Measurements from ENCODE around the gene RNF212. TPM values are rescaled to one million over a fixed set of nuclear protein-coding genes. Genes with fewer than 3 reads are reported as not detected.

RNF212 gene
- total RNA-seq, 2 experiments from 2014 or later: 3.2 to 3.5 TPM

DNA sequence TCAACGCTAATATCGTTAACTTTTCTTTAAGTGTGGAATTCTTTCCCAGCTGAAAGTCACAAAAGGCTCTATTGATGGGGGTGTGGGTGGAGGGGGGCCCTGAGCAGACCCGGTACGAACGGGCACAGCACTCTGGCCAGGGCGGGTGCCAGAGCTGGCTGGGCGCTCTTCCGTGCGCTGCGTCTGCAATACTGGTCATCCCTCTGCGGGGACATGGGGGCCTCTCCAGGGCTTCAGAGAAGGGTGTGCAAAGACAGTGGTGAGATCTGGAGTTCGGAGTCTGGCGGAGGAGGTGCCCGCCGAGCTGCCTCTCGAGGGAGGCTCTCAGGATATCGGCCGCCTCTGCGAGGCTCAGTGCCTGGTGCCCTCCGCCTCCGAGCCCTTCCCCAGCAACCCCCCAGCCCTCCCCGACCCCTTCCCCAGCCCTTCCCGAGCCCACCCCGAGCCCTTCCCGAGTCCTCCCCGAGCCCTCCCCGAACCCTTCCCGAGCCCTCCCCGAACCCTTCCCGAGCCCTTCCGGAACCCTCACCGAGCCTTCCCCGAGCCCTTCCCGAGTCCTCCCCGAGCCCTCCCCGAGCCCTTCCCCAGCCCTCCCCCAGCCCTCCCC is 67.7 kb downstream of the RNF212 start:
- H3K27ac Mint-ChIP-seq: no peak overlapping the region
- peaks cover 8% of the 10 kb centered on the region for H3K27me3 Mint-ChIP-seq
- POLR2A ChIA-PET: no interaction called here
- DNase-seq: no peak
- CTCF ChIA-PET: no interaction called here
- H3K9me3 Mint-ChIP-seq: no peaks in the 10 kb centered on the region
- H3K4me3 Mint-ChIP-seq: no peak overlapping the region
- peaks cover 2% of the 10 kb centered on the region for H3K36me3 Mint-ChIP-seq (ENCODE audit: low read depth)
- H3K4me1 Mint-ChIP-seq: no peaks in the 10 kb centered on the region

DNA sequence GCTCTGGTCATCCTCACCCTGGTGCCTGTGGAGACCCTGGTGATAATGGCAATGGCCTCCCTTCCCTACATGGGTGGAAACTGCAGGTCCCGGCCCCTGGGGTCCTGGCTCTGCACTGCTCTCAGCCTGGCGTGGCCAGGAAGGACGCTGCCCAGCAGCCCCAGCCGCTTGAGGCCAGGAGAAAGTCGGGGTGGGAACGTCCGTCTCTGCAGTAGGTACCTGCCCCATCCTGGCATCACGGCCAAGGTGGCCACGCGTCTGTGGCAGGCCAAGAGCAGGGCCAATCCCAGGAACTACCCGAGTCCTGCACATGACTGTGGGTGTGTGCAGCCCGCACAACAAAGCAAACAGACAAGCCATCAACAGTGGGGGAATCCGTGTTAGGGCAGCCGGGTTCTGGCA is 68.2 kb downstream of the RNF212 start:
- Mint-ChIP-seq H3K36me3 (ENCODE audit: low read depth) (peaks cover 2% of the 10 kb centered on the region), H3K27me3 (peaks cover 8% of the 10 kb centered on the region), H3K27ac (no peak overlapping the region), H3K9me3 (no peaks in the 10 kb centered on the region), H3K4me1 (no peaks in the 10 kb centered on the region), H3K4me3 (no peak overlapping the region)
- ChIA-PET POLR2A (no interaction called here), CTCF (no interaction called here)
- DNase-seq: no peak

DNA sequence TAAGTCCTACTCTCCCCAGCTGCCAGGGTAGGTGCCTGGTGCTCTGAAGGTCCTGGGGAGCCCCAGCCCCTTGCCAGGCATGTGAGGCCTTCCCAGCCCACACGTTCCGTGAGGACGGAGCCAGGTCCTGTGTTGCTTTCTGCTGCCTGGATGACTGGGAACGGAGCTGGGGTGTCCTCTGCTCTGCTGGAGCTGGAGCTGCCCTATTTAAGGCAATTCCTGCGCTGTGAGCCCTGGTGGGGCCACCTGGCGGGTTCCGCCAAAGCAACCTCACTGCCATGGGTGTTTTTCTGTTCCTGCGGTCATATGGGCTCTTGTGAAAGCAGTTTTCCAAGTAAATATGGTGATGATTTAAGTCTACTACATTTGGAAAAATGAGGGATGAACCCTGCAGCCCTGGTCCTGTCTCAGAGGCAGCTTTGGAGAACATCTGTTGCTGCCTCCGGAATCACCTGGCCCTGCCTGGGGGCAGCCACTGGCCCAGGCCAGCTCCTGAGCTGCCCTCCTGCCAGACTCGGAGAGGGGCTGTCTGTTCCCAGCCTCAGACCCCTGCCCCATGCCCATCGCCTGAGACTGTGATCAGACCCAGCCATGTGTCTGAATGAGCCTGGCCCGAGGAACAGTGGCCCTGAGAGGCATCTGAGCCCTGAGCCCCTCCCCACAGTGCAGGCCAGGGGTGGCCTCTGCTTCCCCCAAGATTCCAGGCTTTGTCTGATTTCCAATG is 68.7 kb downstream of the RNF212 start:
- Mint-ChIP-seq H3K27ac (no peak overlapping the region), H3K27me3 (peaks cover 8% of the 10 kb centered on the region)
- no peak for DNase-seq

DNA sequence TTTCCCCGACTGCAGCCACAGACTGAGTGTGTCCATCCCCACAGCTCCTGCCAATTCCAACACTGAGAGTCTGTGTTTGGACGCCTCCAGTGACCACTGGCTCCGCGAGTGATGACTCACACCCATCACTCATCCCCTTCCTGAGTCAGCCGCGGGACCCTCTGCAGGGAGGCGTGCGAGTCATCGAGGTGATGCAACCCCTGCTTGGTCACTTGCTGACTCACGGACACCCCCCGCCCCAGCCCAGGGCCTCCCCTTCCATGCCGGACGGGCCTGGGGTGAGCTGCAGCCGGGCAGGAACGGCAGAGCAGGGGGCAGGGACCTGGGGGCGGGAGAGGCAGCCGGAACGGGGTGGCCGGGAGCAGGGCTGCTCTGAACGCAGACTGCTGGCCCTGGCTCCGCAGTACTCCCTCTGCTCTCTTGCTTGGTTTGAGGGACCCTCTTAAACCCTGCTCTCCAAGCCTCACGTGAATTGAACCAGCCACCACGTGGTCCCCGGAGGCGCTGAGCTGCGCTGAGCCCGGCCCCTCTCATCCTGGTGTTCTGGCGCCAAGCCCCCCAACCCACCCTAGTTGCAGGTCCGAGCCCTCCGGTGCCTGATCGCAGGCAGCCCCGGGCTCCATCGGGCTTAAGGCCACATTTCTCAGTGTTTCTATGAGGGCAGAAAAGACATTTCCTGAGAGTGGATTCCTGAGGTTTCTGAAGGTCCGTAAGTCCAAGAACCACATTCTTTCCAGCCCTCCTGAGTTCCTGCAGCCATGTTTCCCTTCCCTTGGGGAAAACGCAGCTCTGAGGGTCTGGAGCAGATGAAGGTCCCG is 69.5 kb downstream of the RNF212 start:
- Mint-ChIP-seq H3K36me3 (ENCODE audit: low read depth) (peaks cover 2% of the 10 kb centered on the region), H3K9me3 (no peaks in the 10 kb centered on the region), H3K27me3 (peaks cover 8% of the 10 kb centered on the region), H3K27ac (no peak overlapping the region), H3K4me3 (no peak overlapping the region), H3K4me1 (no peaks in the 10 kb centered on the region)
- CTCF ChIA-PET: no interaction called here
- POLR2A ChIA-PET: no interaction called here
- DNase-seq: no peak

More for the DNA sequence above, 68.7 kb downstream of the RNF212 start:
- Mint-ChIP-seq H3K9me3 (no peaks in the 10 kb centered on the region), H3K4me3 (no peak overlapping the region), H3K4me1 (no peaks in the 10 kb centered on the region), H3K36me3 (ENCODE audit: low read depth) (peaks cover 2% of the 10 kb centered on the region)
- ChIA-PET CTCF (no interaction called here), POLR2A (no interaction called here)

DNA sequence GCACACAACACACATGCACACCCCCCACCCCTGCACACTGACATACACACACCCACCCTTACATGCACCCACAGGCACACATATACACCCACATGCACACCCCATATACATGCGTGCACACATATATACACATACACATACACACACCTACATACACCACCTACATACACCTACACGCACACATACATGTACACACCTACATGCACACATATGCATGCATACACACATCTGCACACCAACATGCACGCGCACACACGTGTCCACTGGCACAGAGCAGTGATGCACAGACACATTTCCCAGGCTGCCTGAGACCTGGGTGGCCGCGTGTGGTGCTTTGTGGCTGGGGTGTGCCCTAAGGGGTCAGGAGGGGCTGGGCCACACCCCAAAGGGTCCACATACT is 70.2 kb downstream of the RNF212 start:
- no peaks in the 10 kb centered on the region for H3K9me3 Mint-ChIP-seq
- H3K27me3 Mint-ChIP-seq: peaks cover 8% of the 10 kb centered on the region
- no peak for DNase-seq
- POLR2A ChIA-PET: no interaction called here
- no peak overlapping the region for H3K27ac Mint-ChIP-seq
- no peak overlapping the region for H3K4me3 Mint-ChIP-seq
- CTCF ChIA-PET: no interaction called here
- peaks cover 2% of the 10 kb centered on the region for H3K36me3 Mint-ChIP-seq (ENCODE audit: low read depth)
- H3K4me1 Mint-ChIP-seq: no peaks in the 10 kb centered on the region

DNA sequence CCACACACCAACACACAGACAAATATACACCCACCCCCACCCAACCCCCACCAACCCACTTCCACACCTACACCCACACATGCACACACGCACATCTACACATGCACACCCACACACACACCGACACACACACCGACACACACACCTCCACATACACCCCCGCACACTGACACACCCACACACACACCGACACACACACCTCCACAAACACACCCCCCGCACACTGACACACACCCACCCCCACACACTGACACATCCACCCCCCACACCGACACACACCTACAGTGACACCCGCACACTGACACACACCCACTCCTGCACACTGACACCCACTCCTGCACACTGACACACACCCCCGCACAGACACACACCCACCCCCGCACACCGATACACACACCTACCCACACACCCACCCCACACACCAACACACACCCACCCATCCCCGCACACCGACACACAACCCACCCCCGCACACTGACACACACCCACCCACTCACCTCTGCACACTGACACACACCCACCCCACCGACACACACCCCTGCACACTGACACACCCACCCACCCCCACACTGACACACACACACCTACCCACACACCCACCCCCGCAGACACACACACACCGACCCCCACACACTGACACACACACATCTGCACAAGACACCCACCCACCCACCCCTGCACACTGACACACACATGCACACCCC is 70.9 kb downstream of the RNF212 start:
- H3K4me1 Mint-ChIP-seq: no peaks in the 10 kb centered on the region
- peaks cover 4% of the 10 kb centered on the region for H3K27me3 Mint-ChIP-seq
- peaks cover 2% of the 10 kb centered on the region for H3K36me3 Mint-ChIP-seq (ENCODE audit: low read depth)
- ChIA-PET CTCF (no interaction called here), POLR2A (no interaction called here)
- DNase-seq: no peak
- H3K9me3 Mint-ChIP-seq: no peaks in the 10 kb centered on the region
- H3K4me3 Mint-ChIP-seq: no peak overlapping the region
- no peak overlapping the region for H3K27ac Mint-ChIP-seq

DNA sequence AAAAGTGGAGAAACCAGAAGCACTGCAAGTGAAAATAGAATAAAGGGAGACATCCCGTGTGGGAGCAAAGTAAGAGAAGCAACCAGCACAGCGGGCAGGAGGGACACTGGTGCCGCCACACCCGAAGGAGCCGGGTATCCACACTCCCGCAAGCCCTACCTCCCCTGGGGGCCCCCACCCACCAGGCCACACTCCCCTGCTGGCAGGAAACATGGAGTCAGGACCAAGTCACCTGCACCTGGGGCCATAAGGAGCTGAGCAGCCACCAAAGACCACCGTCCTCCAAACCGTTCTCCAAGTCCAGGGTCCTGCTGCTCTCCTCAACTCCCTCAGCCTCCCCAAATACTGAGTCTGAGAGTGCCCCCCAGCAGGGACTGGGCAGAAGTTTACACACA is 71.4 kb downstream of the RNF212 start:
- no peak for DNase-seq
- POLR2A ChIA-PET: no interaction called here
- peaks cover 2% of the 10 kb centered on the region for H3K36me3 Mint-ChIP-seq (ENCODE audit: low read depth)
- peaks cover 2% of the 10 kb centered on the region for H3K27me3 Mint-ChIP-seq
- no peak overlapping the region for H3K4me3 Mint-ChIP-seq
- no peak overlapping the region for H3K27ac Mint-ChIP-seq
- H3K9me3 Mint-ChIP-seq: no peaks in the 10 kb centered on the region
- no peaks in the 10 kb centered on the region for H3K4me1 Mint-ChIP-seq
- CTCF ChIA-PET: no interaction called here

DNA sequence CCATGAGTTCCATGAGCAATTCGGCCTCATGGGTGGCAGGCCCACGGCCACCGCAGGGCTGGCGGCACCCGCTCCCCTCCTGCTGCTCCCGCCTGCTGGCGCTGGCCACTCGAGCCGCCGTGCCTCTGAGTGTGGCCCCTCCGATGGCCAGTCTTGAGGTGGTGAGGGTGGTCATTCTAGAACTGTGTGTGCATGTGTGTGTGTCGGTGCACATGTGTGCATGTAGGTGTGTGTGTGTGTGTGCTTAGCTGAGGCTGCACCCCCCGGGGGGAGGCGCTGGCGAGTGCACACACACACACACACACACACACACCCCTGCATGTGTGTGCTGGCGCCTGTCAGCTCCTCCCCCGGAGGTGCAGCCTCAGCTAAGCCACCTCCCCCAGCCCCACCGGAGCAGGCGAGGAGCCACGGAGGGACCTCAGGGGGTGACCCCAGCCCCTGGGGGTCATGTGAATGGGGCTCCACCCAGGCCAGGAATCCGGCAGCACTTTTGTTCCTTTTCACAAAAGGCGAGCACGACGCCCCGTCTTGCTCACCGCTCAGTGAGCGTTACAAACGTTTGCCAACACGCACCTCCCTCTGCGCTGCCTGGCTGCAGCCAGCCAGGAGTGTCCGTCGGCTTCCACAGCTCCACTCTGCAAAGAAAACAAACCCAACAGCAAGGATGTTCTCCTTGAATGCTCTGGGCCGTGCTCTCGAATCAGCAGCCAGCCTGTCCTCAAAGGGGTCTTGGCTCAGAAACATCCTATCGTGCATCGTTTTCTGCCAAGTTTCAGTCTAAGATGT is 72.0 kb downstream of the RNF212 start:
- Mint-ChIP-seq H3K27ac (no peak overlapping the region), H3K27me3 (no peaks in the 10 kb centered on the region), H3K9me3 (no peaks in the 10 kb centered on the region), H3K4me1 (no peaks in the 10 kb centered on the region), H3K36me3 (ENCODE audit: low read depth) (no peaks in the 10 kb centered on the region), H3K4me3 (no peak overlapping the region)
- POLR2A ChIA-PET: no interaction called here
- CTCF ChIA-PET: no interaction called here
- no peak for DNase-seq

DNA sequence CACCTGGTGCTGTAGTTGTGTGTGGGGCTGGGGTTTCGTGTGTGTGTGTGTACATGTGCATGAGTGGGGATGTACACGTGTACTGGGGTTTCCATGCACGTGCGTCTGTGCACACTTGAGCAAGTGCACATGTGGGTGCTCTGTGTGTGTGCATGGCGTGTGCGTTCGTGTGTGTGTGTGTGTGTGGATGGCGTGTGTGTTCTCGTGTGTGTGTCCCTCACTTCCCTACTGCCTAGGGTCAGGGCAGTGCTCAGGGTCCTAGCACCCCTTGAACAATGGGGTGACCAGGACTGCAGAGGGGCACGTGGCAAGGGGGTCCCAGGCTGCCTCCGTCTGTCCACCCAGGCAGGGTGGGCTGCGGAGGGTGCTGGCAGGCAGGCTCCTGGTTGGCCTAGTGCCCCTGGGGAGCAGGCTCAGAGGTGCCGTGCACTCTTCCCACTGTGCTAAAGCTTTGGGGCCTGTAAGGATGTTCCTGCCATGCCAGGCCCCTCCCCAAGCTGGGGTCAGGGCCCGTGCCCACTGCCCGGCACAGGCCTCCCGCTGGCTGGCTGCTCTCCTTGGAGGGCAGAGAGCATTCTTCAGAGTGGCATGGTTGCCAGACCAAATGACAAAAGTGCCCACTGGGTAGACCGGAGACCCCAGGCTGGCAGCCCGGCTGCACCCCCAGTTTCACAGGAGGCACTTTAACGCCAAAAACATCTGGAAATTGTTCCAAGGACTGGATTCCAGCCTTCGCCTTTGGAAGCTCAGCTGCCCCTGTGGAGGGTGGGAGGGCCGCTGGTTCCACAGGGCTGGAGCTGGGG is 72.8 kb downstream of the RNF212 start:
- ChIA-PET CTCF (no interaction called here), POLR2A (no interaction called here)
- no peak overlapping the region for H3K27ac Mint-ChIP-seq
- no peaks in the 10 kb centered on the region for H3K36me3 Mint-ChIP-seq (ENCODE audit: low read depth)
- H3K4me3 Mint-ChIP-seq: no peak overlapping the region
- no peaks in the 10 kb centered on the region for H3K27me3 Mint-ChIP-seq
- no peaks in the 10 kb centered on the region for H3K4me1 Mint-ChIP-seq
- no peak for DNase-seq
- no peaks in the 10 kb centered on the region for H3K9me3 Mint-ChIP-seq

DNA sequence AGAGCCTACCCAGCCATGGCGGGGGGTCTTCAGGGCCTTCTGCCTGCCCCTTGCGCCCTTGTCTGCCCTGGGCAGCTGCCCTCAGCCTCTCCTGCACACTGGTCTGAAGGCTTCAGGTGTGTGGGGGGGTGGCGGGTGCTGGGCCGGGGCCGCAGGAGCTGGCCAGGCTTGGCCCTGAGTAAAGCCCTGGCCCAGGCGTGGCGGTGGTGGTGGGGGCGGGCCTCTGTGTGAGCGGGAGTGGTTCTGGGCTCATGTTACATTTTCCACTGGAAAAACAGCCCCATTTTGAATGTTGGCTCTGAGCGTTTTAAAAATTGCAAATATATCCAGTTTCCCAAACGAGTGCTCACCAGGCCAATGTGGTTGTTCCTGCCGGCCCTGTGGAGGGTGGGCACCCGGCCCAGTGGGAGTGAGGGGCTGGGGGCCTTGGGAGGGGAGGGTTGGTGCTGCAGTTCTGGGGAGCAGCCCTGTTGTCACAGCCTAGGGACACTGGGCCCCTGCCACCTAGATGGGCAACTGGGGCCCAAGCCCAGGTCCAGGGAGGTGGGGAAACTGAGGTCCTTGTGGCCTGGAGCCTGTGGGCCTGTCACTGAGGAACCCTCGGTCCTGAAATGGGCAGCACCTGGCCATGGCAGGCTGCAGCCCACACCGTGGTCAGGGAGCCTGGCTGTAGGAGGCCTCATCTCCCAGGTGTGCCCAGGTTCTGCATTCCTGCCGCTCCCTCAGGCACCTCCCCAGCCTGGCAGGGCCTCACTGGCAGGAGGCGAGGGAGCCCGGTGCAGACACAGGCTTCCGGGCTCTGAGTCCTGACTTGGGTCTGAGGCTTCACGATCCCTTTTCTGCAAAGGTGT is 73.6 kb downstream of the RNF212 start:
- Mint-ChIP-seq H3K4me3 (no peak overlapping the region), H3K4me1 (no peaks in the 10 kb centered on the region), H3K9me3 (no peaks in the 10 kb centered on the region), H3K27ac (no peak overlapping the region), H3K36me3 (ENCODE audit: low read depth) (no peaks in the 10 kb centered on the region), H3K27me3 (no peaks in the 10 kb centered on the region)
- POLR2A ChIA-PET: no interaction called here
- CTCF ChIA-PET: no interaction called here
- DNase-seq: no peak

DNA sequence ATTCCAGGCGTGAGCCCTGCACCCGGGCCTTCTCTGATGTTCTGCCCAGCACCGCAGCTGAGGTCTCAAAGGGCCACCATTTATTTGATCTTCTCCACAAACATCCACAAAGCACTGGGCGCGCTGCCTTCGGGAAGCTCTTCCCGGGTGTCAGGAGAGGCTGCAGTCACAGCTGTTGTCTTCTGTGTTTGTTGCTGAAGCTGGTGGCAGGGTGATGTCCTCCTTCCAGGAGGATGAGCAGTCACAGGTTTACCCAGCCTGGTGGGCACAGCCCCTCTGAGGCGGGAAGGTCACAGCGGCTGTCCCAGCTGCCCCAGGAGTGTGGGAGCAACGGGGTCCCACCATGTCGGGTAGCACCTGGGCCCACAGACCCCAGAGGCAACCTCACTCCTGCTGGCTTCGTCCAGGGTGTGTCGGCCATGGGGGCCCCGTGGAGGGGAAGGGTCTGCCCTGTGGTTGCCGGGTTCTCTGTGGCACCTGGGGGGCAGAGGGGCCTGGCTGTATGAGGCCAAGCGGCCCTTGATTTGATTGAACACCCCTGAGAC is 74.3 kb downstream of the RNF212 start:
- ChIA-PET CTCF (interaction anchor here (1.9 kb wide), 1 partner anchor 17 kb away, joined by 4 read pairs; no protein-coding TSS in a partner anchor), POLR2A (no interaction called here)
- H3K9me3 Mint-ChIP-seq: no peaks in the 10 kb centered on the region
- DNase-seq: no peak
- H3K27ac Mint-ChIP-seq: no peak overlapping the region
- no peaks in the 10 kb centered on the region for H3K36me3 Mint-ChIP-seq (ENCODE audit: low read depth)
- H3K4me1 Mint-ChIP-seq: no peaks in the 10 kb centered on the region
- no peaks in the 10 kb centered on the region for H3K27me3 Mint-ChIP-seq
- H3K4me3 Mint-ChIP-seq: no peak overlapping the region

All from activated CD4-positive, alpha-beta T cell treated with anti-CD3 and anti-CD28 coated beads, Interleukin-2, amount 10 ng/mL, durations not matched to agents 7 days and 5 days (primary cell).